ENCODE results near the gene IL17C.

GRCh38 chr16:88613293-88613692 is 25.1 kb upstream of the IL17C start:
- TF ChIP-seq CTCF (conservative IDR thresholded peaks at IDR 0.05; ENCODE audit: low read depth, low read length) = no peak
- TF ChIP-seq EZH2 (IDR thresholded peaks at IDR 0.05; ENCODE audit: low read length, unreplicated experiment) = no peak
